Vagina (tissue), 2 donors: ENCODE measurements around the gene USP49.

Source experiments
- CTCF ChIP-seq, 3 experiments: fragments of 450-650 bp in 2 of 3; fragments of 200-600 bp in 1 of 3; sonication (generic) in 1 of 3; IDR thresholded peaks; one replicate each; pipeline ENCODE4 v1.5.1; 2017 to 2019; ENCODE audit warnings: antibody characterized with exemption in 3 of 3, mild to moderate bottlenecking in 2 of 3, moderate library complexity in 2 of 3
- POLR2AphosphoS5 ChIP-seq, 2 donors: sonication (generic); formaldehyde crosslinking; IDR thresholded peaks; one replicate each; pipeline ENCODE4 v1.9.0; 2017; ENCODE audit warnings: antibody characterized with exemption in 2 of 2, mild to moderate bottlenecking in 2 of 2, low read depth in 1 of 2; ENCODE audit not compliant: insufficient read depth in 1 of 2

DNA sequence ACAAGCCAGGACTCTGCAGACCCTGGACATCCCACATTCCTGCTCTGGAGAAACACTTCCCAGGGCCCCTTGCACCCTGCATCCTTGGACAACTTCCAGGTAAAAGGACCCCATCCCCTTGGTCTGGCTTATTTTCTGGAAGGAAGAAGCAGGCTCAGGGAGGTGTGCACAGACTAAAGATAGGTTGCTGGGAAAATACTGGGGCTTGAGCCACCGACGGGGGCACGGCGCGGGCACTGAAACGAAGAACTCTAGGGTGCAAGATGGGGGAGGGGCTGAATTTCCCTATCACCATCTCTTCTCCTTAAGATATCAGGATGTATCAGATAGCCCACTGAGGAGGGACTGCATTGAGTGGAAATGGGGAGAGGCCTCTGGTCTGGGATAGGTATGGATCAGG, 116.3 kb downstream of the USP49 start:
- TF ChIP-seq CTCF (IDR thresholded peaks at IDR 0.05) (no peak), POLR2AphosphoS5 (IDR thresholded peaks at IDR 0.05; ENCODE audit: insufficient read depth in 1 of 2, low read depth in 1 of 2) (no peak)
